Measurements from ENCODE around the gene ZNF324.

- no peak for TF ChIP-seq CTCF (IDR thresholded peaks at IDR 0.05 in 8 of 11, conservative IDR thresholded peaks at IDR 0.05 in 3 of 11)
- no peak for TF ChIP-seq POLR2A (IDR thresholded peaks at IDR 0.05)
- TF ChIP-seq POLR2AphosphoS5 (IDR thresholded peaks at IDR 0.05): no peak
Measured at GRCh38 chr19:58483776-58484175, 16.9 kb downstream of the ZNF324 start.
